Thymus (tissue), 11 donors: ENCODE results near the gene RETN. TPM values are rescaled to one million over a fixed set of nuclear protein-coding genes. Genes with fewer than 3 reads are reported as not detected.

Source experiments
- DNase-seq, 9 donors: peaks; one replicate each; pipeline ENCODE4 v3.0.0-alpha.2; 2013; ENCODE audit warnings: low spot score in 9 of 9, low read depth in 6 of 9, missing footprints in 1 of 9
- H3K27ac ChIP-seq, 2 donors: one replicate each; pipeline ENCODE4 v1.5.1; 2013; ENCODE audit warnings: control low read depth in 1 of 2, low read depth in 1 of 2, low read length in 1 of 2, mild to moderate bottlenecking in 1 of 2, moderate library complexity in 1 of 2
- H3K27me3 ChIP-seq, 2 donors: one replicate each; pipeline ENCODE4 v1.5.1; 2013; ENCODE audit warnings: low read length in 1 of 2; ENCODE audit not compliant: control insufficient read depth in 2 of 2, insufficient read depth in 1 of 2
- H3K36me3 ChIP-seq, 2 donors: one replicate each; pipeline ENCODE4 v1.5.1; 2013; ENCODE audit warnings: low read length in 1 of 2, mild to moderate bottlenecking in 1 of 2, moderate library complexity in 1 of 2; ENCODE audit not compliant: control insufficient read depth in 2 of 2, insufficient read depth in 2 of 2
- H3K4me1 ChIP-seq, 2 donors: one replicate each; pipeline ENCODE4 v1.5.1; 2013; ENCODE audit warnings: low read length in 2 of 2; ENCODE audit not compliant: control insufficient read depth in 2 of 2, insufficient read depth in 2 of 2
- H3K4me3 ChIP-seq, 2 donors: one replicate each; pipeline ENCODE4 v1.5.1; 2013; ENCODE audit warnings: low read length in 2 of 2, control low read depth in 1 of 2, mild to moderate bottlenecking in 1 of 2
- H3K9me3 ChIP-seq, 2 donors: one replicate each; pipeline ENCODE4 v1.5.1; 2013; ENCODE audit warnings: low read length in 1 of 2, mild to moderate bottlenecking in 1 of 2; ENCODE audit not compliant: control insufficient read depth in 2 of 2, insufficient read depth in 1 of 2
- WGBS: extraction: QIAGEN DNeasy Blood & Tissue Kit; methylation state at CpG from one replicate; pipeline ENCODE4 v1.1.7; 2013; 5-methylcytosine and 5-hydroxymethylcytosine counted together
- polyA plus RNA-seq: library from polyadenylated mRNA; stranded (reverse); fragments of 200-250 nt; gene quantifications from one replicate; pipeline ENCODE4 v1.2.3, GENCODE V29; 2013
- total RNA-seq: library from RNA; stranded (reverse); fragments of 120-200 nt; gene quantifications from one replicate; pipeline ENCODE4 v1.2.4, GENCODE V29; 2013
- donor health status: healthy.

RETN gene
- total and polyA plus RNA-seq, 2 donors, result 9.5 to 33.1 TPM

DNA sequence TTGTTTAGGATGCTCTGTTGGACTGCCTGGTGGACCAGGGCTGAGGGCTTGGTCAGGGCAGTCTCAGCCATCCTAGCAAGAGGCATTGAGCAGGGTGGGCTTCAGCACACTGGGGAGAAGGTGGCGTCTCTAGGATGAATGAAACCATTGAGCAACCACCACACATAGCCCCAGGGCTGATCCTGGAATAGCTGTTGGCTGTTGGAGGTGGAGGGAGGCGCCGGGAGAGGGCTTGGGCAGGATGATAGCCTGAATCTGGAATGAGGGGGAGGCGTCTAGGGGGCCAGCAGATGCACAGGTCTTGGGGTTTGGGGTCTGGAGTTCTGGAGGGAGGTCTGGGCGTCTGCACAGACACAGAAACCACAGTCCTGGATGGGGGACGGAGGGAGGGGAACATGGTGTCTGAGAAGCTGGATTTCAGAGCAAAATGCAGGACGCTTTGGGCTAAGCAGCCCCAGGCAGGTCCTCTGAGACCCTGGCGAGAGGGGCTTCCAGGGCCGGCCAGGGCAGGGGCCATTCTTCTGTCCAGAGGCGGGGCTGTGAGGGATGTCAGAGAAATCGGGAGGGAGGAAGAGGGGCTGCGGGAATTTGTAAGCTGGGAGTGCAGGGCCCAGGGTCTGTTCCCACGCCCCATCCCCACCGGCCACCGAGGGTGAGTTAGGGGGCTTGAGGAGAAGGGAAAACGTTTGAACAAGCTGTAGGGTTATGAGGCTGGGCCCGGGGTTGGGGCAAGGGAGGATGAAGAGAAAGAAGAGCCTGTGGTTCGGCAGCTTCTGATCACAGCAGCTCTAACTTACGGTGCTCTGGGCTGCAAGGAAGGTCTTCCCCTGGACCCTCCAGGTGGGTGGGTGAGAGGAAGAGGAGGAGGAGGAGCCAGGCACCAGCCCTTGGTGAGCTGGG, 16.9 kb downstream of the RETN start:
- DNase-seq, result no peak
- Histone ChIP-seq H3K27ac (no peak overlapping the region), H3K4me1 (peaks cover 8 to 12% of the 10 kb centered on the region in 2 donors), H3K36me3 (peaks cover 12 to 21% of the 10 kb centered on the region in 2 donors), H3K9me3 (peaks cover 0 to 8% of the 10 kb centered on the region in 2 donors), H3K27me3 (peaks cover 0 to 20% of the 10 kb centered on the region in 2 donors), H3K4me3 (no peak overlapping the region)
- WGBS, result 88% methylated on average over 19 of the region's 19 CpGs

GRCh38 chr19:7687177-7687576, 18.3 kb downstream of the RETN start:
- peaks cover 0 to 3% of the 10 kb centered on the region in 2 donors for H3K4me1 ChIP-seq
- no peak overlapping the region for H3K27ac ChIP-seq
- peaks cover 0 to 4% of the 10 kb centered on the region in 2 donors for H3K9me3 ChIP-seq
- 96% methylated on average over 12 of the region's 12 CpGs for WGBS
- peaks cover 0 to 20% of the 10 kb centered on the region in 2 donors for H3K27me3 ChIP-seq
- H3K36me3 ChIP-seq, result peaks cover 12 to 20% of the 10 kb centered on the region in 2 donors
- H3K4me3 ChIP-seq, result no peak overlapping the region
- DNase-seq, result no peak

- no peak for DNase-seq
- H3K27ac ChIP-seq, result no peak overlapping the region
- peaks cover 0 to 4% of the 10 kb centered on the region in 2 donors for H3K9me3 ChIP-seq
- H3K4me3 ChIP-seq, result no peak overlapping the region
- WGBS, result 49% methylated on average over 23 of the region's 23 CpGs
- no peaks in the 10 kb centered on the region for H3K4me1 ChIP-seq
- H3K36me3 ChIP-seq, result peaks cover 0 to 4% of the 10 kb centered on the region in 2 donors
- H3K27me3 ChIP-seq, result peaks cover 0 to 20% of the 10 kb centered on the region in 2 donors
These were observed 20.3 kb downstream of the RETN start for GRCh38 chr19:7689165-7689564.

DNA sequence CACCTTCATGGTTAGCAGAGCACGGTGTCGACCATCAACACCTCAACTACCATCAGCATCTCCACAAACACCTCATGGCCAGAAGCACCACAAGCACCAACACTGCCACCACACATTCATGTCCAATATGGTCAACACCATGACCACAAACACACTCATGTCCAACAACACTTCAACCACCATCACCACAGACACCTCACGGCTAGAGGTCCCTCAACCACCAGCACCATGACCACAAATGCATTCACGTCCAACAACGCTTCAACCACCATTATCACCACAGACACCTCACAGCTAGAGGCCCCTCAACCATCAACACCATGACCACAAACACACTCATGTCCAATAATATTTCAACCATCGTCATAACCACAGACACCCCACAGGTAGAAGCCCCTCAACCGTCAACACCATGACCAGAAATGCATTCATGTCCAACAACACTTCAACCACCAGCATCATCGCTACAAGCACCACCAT, 22.0 kb downstream of the RETN start:
- no peak for DNase-seq
- H3K27ac ChIP-seq, result no peak overlapping the region
- WGBS, result 86% methylated on average over 8 of the region's 8 CpGs

DNA sequence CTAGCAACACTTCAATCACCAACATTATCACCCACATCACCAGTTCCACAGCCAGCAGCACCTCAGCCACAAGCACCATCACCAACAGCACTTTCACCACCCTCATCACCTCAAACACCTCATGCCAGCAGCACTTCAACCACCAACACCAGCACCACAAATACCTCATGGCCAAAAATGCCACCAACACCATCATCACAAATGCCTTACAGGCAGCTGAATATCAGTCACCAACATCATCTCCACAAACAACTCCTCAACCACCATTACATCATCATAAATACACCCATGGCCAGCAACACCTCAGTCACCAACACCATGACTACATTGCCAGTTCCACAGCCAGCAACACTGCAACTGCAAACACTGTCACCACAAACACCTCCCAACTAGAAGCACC, 22.6 kb downstream of the RETN start:
- no peak for DNase-seq
- no peak overlapping the region for H3K27ac ChIP-seq
- H3K4me1 ChIP-seq, result no peaks in the 10 kb centered on the region
- H3K9me3 ChIP-seq, result peaks cover 0 to 4% of the 10 kb centered on the region in 2 donors
- H3K27me3 ChIP-seq, result peaks cover 0 to 20% of the 10 kb centered on the region in 2 donors
- no peaks in the 10 kb centered on the region for H3K36me3 ChIP-seq
- no peak overlapping the region for H3K4me3 ChIP-seq

More for the DNA sequence above, 22.0 kb downstream of the RETN start:
- Histone ChIP-seq H3K36me3 (no peaks in the 10 kb centered on the region), H3K4me3 (no peak overlapping the region), H3K27me3 (peaks cover 0 to 20% of the 10 kb centered on the region in 2 donors), H3K4me1 (no peaks in the 10 kb centered on the region), H3K9me3 (peaks cover 0 to 4% of the 10 kb centered on the region in 2 donors)

DNA sequence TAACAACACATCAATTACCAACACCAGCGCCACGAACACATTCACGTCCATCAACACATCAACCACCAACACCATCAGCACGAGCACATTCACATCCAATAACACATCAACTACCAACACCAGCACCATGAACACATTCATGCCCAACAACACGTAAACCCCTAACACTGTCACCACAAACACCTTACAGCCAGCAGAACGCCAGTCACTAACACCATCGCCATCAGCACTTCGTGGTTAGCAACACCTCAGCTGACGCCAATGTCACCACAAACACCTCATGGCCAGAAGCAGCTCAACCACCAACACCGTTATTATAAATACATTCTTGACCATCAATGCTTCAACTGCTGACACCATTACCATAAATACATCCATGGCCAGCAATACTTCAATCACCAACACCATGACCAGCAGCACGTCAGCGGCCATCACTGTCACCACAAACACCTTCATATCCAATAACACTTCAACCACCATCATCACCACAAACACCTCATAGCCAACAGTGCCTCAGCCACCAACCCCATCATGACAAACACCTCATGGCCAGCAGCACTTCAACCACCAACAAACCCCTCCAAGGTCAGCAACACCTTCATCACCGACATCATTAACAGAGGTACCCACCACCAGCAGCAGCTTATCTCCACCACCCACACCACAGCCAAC, 23.7 kb downstream of the RETN start:
- H3K4me3 ChIP-seq, result no peak overlapping the region
- no peaks in the 10 kb centered on the region for H3K4me1 ChIP-seq
- H3K36me3 ChIP-seq, result no peaks in the 10 kb centered on the region
- no peak for DNase-seq
- no peak overlapping the region for H3K27ac ChIP-seq
- H3K27me3 ChIP-seq, result peaks cover 0 to 26% of the 10 kb centered on the region in 2 donors
- 72% methylated on average over 13 of the region's 13 CpGs for WGBS
- H3K9me3 ChIP-seq, result peaks cover 0 to 4% of the 10 kb centered on the region in 2 donors

DNA sequence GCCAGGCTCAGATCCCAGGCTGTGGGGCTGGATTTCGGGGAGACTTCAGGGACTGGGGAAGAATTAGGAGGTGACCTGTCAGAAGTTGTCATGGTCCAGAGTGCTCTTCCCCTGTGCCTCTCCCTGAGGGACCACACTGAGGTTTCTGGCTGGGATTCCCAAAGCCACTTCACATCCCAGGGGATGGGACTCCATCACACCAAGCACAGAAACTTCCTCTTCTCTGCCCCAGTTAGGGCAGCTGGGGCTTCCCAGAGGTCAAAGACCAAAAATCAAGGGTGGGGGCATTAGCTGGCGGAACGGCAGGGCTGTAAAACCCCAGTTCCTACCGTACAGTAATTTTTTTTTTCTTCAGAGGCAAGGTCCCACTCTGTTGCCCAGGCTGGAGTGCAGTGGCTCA, 25.6 kb downstream of the RETN start:
- Histone ChIP-seq H3K4me3 (no peak overlapping the region), H3K9me3 (peaks cover 0 to 4% of the 10 kb centered on the region in 2 donors), H3K27me3 (peaks cover 0 to 30% of the 10 kb centered on the region in 2 donors), H3K36me3 (no peaks in the 10 kb centered on the region), H3K4me1 (no peaks in the 10 kb centered on the region), H3K27ac (no peak overlapping the region)
- 81% methylated on average over 4 of the region's 4 CpGs for WGBS
- no peak for DNase-seq

- Histone ChIP-seq H3K27me3 (peaks cover 0 to 24% of the 10 kb centered on the region in 2 donors), H3K36me3 (no peaks in the 10 kb centered on the region), H3K4me1 (no peaks in the 10 kb centered on the region), H3K27ac (no peak overlapping the region), H3K4me3 (no peak overlapping the region), H3K9me3 (no peaks in the 10 kb centered on the region)
- no peak for DNase-seq
- 94% methylated on average over 10 of the region's 10 CpGs for WGBS
These were observed 29.0 kb downstream of the RETN start for GRCh38 chr19:7697721-7698287.

DNA sequence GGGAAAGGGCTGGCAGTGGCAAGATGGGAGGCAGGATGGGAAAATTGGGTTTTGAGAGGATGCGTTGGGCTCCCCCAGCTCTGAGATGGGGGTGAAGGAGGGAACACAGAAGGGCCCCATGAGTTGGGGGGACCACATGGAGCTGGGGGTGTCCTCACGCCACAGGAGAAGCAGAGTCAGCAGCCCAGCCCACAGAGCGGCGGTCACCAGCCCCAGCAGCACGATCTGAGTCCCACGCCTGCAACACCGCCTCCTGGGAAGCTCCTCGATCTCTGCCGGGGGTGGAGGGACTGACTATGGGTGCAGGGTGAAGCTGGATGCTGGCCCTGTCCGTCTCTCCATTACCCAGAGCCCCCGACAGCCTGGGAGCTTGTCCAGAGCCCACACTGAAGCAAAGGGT, 29.7 kb downstream of the RETN start:
- Histone ChIP-seq H3K27ac (no peak overlapping the region), H3K36me3 (no peaks in the 10 kb centered on the region), H3K4me1 (no peaks in the 10 kb centered on the region), H3K27me3 (peaks cover 0 to 27% of the 10 kb centered on the region in 2 donors), H3K9me3 (no peaks in the 10 kb centered on the region), H3K4me3 (no peak overlapping the region)
- 63% methylated on average over 11 of the region's 11 CpGs for WGBS
- no peak for DNase-seq
